ENCODE data around the gene GPRC5A.

- TF ChIP-seq, protein P1, sequence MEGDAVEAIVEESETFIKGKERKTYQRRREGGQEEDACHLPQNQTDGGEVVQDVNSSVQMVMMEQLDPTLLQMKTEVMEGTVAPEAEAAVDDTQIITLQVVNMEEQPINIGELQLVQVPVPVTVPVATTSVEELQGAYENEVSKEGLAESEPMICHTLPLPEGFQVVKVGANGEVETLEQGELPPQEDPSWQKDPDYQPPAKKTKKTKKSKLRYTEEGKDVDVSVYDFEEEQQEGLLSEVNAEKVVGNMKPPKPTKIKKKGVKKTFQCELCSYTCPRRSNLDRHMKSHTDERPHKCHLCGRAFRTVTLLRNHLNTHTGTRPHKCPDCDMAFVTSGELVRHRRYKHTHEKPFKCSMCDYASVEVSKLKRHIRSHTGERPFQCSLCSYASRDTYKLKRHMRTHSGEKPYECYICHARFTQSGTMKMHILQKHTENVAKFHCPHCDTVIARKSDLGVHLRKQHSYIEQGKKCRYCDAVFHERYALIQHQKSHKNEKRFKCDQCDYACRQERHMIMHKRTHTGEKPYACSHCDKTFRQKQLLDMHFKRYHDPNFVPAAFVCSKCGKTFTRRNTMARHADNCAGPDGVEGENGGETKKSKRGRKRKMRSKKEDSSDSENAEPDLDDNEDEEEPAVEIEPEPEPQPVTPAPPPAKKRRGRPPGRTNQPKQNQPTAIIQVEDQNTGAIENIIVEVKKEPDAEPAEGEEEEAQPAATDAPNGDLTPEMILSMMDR (IDR thresholded peaks at IDR 0.05; ENCODE audit: control extremely low read depth in 1 of 3, insufficient read depth in 1 of 3, low read depth in 1 of 3, low read length in 3 of 3), result no peak
- no peak for TF ChIP-seq POLR2A (IDR thresholded peaks at IDR 0.05; ENCODE audit: control extremely low read depth in 1 of 2, low read depth in 2 of 2, low read length in 2 of 2)
- TF ChIP-seq POLR2AphosphoS5 (IDR thresholded peaks at IDR 0.05; ENCODE audit: low read depth, low read length), result no peak
- no peak for TF ChIP-seq ATF2 (IDR thresholded peaks at IDR 0.05; ENCODE audit: low read length)
- no peak for TF ChIP-seq TAF1 (IDR thresholded peaks at IDR 0.05; ENCODE audit: low read depth, low read length)
Observed at GRCh38 chr12:12909228-12909994, 18.0 kb downstream of the GPRC5A start.
